ENCODE results near the gene CCDC149. TPM values are rescaled to one million over a fixed set of nuclear protein-coding genes. Genes with fewer than 3 reads are reported as not detected.
A peak's percentile ranks its signal among the peaks of the same experiment; 100 is the strongest.

The CCDC149 gene
- total RNA-seq, 1 donor from 2014 or later = 10.2 TPM

DNA sequence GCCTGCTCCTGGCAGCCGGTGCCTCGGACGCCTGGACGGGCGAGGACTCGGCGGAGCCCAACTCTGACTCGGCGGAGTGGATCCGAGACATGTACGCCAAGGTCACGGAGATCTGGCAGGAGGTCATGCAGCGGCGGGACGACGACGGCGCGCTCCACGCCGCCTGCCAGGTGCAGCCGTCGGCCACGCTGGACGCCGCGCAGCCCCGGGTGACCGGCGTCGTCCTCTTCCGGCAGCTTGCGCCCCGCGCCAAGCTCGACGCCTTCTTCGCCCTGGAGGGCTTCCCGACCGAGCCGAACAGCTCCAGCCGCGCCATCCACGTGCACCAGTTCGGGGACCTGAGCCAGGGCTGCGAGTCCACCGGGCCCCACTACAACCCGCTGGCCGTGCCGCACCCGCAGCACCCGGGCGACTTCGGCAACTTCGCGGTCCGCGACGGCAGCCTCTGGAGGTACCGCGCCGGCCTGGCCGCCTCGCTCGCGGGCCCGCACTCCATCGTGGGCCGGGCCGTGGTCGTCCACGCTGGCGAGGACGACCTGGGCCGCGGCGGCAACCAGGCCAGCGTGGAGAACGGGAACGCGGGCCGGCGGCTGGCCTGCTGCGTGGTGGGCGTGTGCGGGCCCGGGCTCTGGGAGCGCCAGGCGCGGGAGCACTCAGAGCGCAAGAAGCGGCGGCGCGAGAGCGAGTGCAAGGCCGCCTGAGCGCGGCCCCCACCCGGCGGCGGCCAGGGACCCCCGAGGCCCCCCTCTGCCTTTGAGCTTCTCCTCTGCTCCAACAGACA, 113.1 kb downstream of the CCDC149 start:
- no peak overlapping the region for H3K4me3 Mint-ChIP-seq (ENCODE audit: unreplicated experiment)
- Histone ChIP-seq H2AFZ (ENCODE audit: low read depth, low read length) (peak overlapping the region; percentile 78), H3K4me3 (ENCODE audit: insufficient read depth, low read depth, low read length) (no peak overlapping the region), H3K27ac (ENCODE audit: low read depth, low read length) (no peak overlapping the region), H3K4me2 (ENCODE audit: low read length) (peak overlapping the region; percentile 81), H3K27me3 (ENCODE audit: insufficient read depth, low read length) (peaks cover 29% of the 10 kb centered on the region), H3K9ac (ENCODE audit: low read length) (no peak overlapping the region), H3K4me1 (ENCODE audit: insufficient read depth, low read length) (peaks cover 21% of the 10 kb centered on the region), H3K9me3 (ENCODE audit: insufficient read depth, low read depth, low read length) (no peaks in the 10 kb centered on the region), H4K20me1 (ENCODE audit: insufficient read depth, low read length) (no peaks in the 10 kb centered on the region), H3K36me3 (ENCODE audit: insufficient read depth, low read length) (no peaks in the 10 kb centered on the region), H3K79me2 (ENCODE audit: insufficient read depth, low read length) (no peaks in the 10 kb centered on the region)
- FAIRE-seq (no peak), DNase-seq (ENCODE audit: low read depth) (no peak)
- TF ChIP-seq, protein P1, sequence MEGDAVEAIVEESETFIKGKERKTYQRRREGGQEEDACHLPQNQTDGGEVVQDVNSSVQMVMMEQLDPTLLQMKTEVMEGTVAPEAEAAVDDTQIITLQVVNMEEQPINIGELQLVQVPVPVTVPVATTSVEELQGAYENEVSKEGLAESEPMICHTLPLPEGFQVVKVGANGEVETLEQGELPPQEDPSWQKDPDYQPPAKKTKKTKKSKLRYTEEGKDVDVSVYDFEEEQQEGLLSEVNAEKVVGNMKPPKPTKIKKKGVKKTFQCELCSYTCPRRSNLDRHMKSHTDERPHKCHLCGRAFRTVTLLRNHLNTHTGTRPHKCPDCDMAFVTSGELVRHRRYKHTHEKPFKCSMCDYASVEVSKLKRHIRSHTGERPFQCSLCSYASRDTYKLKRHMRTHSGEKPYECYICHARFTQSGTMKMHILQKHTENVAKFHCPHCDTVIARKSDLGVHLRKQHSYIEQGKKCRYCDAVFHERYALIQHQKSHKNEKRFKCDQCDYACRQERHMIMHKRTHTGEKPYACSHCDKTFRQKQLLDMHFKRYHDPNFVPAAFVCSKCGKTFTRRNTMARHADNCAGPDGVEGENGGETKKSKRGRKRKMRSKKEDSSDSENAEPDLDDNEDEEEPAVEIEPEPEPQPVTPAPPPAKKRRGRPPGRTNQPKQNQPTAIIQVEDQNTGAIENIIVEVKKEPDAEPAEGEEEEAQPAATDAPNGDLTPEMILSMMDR (IDR thresholded peaks at IDR 0.05; ENCODE audit: insufficient read depth, low read depth, low read length) = no peak
- TF ChIP-seq EZH2 (IDR thresholded peaks at IDR 0.05; ENCODE audit: insufficient read depth, low read length) = no peak
- peaks cover 3% of the 10 kb centered on the region for H3K36me3 Mint-ChIP-seq (ENCODE audit: low read depth, unreplicated experiment)
- H3K27me3 Mint-ChIP-seq (ENCODE audit: low read depth, unreplicated experiment) = peaks cover 43% of the 10 kb centered on the region
- H3K27ac Mint-ChIP-seq (ENCODE audit: unreplicated experiment) = no peak overlapping the region
- H3K9me3 Mint-ChIP-seq (ENCODE audit: unreplicated experiment) = peaks cover 6% of the 10 kb centered on the region
- peaks cover 9% of the 10 kb centered on the region for H3K4me1 Mint-ChIP-seq (ENCODE audit: low read depth, unreplicated experiment)

DNA sequence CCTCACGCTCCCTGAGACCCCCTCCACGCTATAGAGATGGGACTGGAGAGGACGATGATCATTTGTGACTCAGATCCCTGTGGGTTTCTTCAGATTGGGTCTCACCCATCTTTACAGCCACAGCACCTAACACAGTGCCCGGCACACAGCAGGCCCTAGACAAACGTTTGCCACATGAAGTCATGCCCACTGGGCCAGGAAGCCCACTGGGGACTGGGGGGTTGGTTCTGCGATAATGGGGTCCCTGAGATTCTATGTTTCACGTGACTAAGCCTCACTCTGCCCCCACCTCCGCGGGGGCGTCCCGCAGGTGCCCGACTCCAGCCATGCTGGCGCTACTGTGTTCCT, 113.7 kb downstream of the CCDC149 start:
- Mint-ChIP-seq H3K27ac (ENCODE audit: unreplicated experiment) (no peak overlapping the region), H3K4me3 (ENCODE audit: unreplicated experiment) (no peak overlapping the region), H3K4me1 (ENCODE audit: low read depth, unreplicated experiment) (peaks cover 14% of the 10 kb centered on the region), H3K27me3 (ENCODE audit: low read depth, unreplicated experiment) (peaks cover 39% of the 10 kb centered on the region), H3K9me3 (ENCODE audit: unreplicated experiment) (peaks cover 6% of the 10 kb centered on the region), H3K36me3 (ENCODE audit: low read depth, unreplicated experiment) (peaks cover 3% of the 10 kb centered on the region)
- no peak overlapping the region for H3K9ac ChIP-seq (ENCODE audit: low read length)
- no peak overlapping the region for H3K4me2 ChIP-seq (ENCODE audit: low read length)
- no peak overlapping the region for H3K4me3 ChIP-seq (ENCODE audit: insufficient read depth, low read depth, low read length)
- H4K20me1 ChIP-seq (ENCODE audit: insufficient read depth, low read length) = no peaks in the 10 kb centered on the region
- DNase-seq (ENCODE audit: low read depth) = no peak
- no peak overlapping the region for H3K27ac ChIP-seq (ENCODE audit: low read depth, low read length)
- no peaks in the 10 kb centered on the region for H3K9me3 ChIP-seq (ENCODE audit: insufficient read depth, low read depth, low read length)
- no peaks in the 10 kb centered on the region for H3K36me3 ChIP-seq (ENCODE audit: insufficient read depth, low read length)
- H2AFZ ChIP-seq (ENCODE audit: low read depth, low read length) = no peak overlapping the region
- TF ChIP-seq, protein P1 (IDR thresholded peaks at IDR 0.05; ENCODE audit: insufficient read depth, low read depth, low read length) = no peak
- no peak for TF ChIP-seq EZH2 (IDR thresholded peaks at IDR 0.05; ENCODE audit: insufficient read depth, low read length)
- no peaks in the 10 kb centered on the region for H3K79me2 ChIP-seq (ENCODE audit: insufficient read depth, low read length)
- peaks cover 26% of the 10 kb centered on the region for H3K4me1 ChIP-seq (ENCODE audit: insufficient read depth, low read length)
- peaks cover 29% of the 10 kb centered on the region for H3K27me3 ChIP-seq (ENCODE audit: insufficient read depth, low read length)
- no peak for FAIRE-seq

DNA sequence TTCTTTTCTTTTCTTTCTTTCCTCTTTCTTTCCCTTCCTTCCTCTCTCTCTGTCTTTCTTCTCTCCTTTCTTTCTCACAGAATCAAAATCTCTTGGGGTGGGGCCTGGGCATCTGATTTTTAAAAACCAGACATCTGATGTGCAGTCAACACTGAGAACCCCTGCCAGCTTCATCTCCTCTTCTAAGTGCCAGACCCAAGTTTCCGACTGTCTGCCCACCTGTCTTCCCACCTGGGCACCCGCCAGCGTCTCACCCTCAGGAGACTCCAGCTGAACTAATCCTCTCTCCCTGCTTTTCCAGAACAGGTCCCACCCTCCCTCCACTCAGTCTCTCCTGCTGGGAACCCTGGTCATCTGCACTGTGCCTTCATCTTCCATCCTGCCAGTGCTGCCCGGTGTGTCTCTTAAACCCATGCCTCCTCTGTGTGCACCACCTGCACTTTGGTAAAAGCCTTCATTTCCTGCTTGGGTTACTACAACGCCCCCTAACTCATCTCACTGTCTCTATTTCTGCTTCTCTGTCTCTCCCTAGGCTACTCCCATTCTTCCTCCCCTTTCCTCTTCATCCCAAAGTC, 114.7 kb downstream of the CCDC149 start:
- Mint-ChIP-seq H3K36me3 (ENCODE audit: low read depth, unreplicated experiment) (peaks cover 3% of the 10 kb centered on the region), H3K4me1 (ENCODE audit: low read depth, unreplicated experiment) (peaks cover 21% of the 10 kb centered on the region), H3K4me3 (ENCODE audit: unreplicated experiment) (no peak overlapping the region), H3K9me3 (ENCODE audit: unreplicated experiment) (peaks cover 6% of the 10 kb centered on the region), H3K27me3 (ENCODE audit: low read depth, unreplicated experiment) (peaks cover 36% of the 10 kb centered on the region), H3K27ac (ENCODE audit: unreplicated experiment) (no peak overlapping the region)
- Histone ChIP-seq H3K4me3 (ENCODE audit: insufficient read depth, low read depth, low read length) (no peak overlapping the region), H3K9me3 (ENCODE audit: insufficient read depth, low read depth, low read length) (no peaks in the 10 kb centered on the region), H3K4me2 (ENCODE audit: low read length) (no peak overlapping the region), H3K79me2 (ENCODE audit: insufficient read depth, low read length) (no peaks in the 10 kb centered on the region), H3K9ac (ENCODE audit: low read length) (no peak overlapping the region), H3K36me3 (ENCODE audit: insufficient read depth, low read length) (no peaks in the 10 kb centered on the region), H4K20me1 (ENCODE audit: insufficient read depth, low read length) (no peaks in the 10 kb centered on the region), H2AFZ (ENCODE audit: low read depth, low read length) (no peak overlapping the region), H3K4me1 (ENCODE audit: insufficient read depth, low read length) (peaks cover 27% of the 10 kb centered on the region), H3K27ac (ENCODE audit: low read depth, low read length) (no peak overlapping the region), H3K27me3 (ENCODE audit: insufficient read depth, low read length) (peaks cover 29% of the 10 kb centered on the region)
- no peak for TF ChIP-seq EZH2 (IDR thresholded peaks at IDR 0.05; ENCODE audit: insufficient read depth, low read length)
- TF ChIP-seq, protein P1 (IDR thresholded peaks at IDR 0.05; ENCODE audit: insufficient read depth, low read depth, low read length) = no peak
- FAIRE-seq (no peak), DNase-seq (ENCODE audit: low read depth) (no peak)

Data from astrocyte (in vitro differentiated cells and primary cell).